HG02588 (cell line): Measurements from ENCODE around the gene MOCS1.
"Not testable (repeated sequence)": the region's sequence is repeated elsewhere in the genome, so short reads cannot be mapped to it uniquely, and the experiment has no call there.

ENCODE experiments used
- ATAC-seq: cut with Tn5 transposase; IDR thresholded peaks from one replicate; pipeline ENCODE4 v1.9.1; 2021; ENCODE audit warnings: mild to moderate bottlenecking, moderate library complexity; ENCODE audit not compliant: unreplicated experiment

MOCS1 gene

GRCh38 chr6:39934131-39934757, at the start of gene MOCS1:
MOCS1 (minus strand) TSS chr6:39934462; CDS start chr6:39934417, 45 bp downstream.
- no peak for ATAC-seq

- ATAC-seq, result no peak
These were observed 49.8 kb upstream of the MOCS1 start for GRCh38 chr6:39984051-39984450.

- ATAC-seq, result no peak
These were observed 48.9 kb upstream of the MOCS1 start for GRCh38 chr6:39983193-39983592.

GRCh38 chr6:39982720-39983119, 48.5 kb upstream of the MOCS1 start:
- no peak for ATAC-seq

GRCh38 chr6:39980839-39981580, 46.7 kb upstream of the MOCS1 start:
- ATAC-seq, result no peak

- no peak for ATAC-seq
These were observed 45.4 kb upstream of the MOCS1 start for GRCh38 chr6:39979461-39980328.

GRCh38 chr6:39978240-39978639, 44.0 kb upstream of the MOCS1 start:
- no peak for ATAC-seq

- no peak for ATAC-seq
These were observed 39.4 kb upstream of the MOCS1 start for GRCh38 chr6:39973661-39974060.

GRCh38 chr6:39972717-39973116, 38.5 kb upstream of the MOCS1 start:
- not testable (repeated sequence) for ATAC-seq

GRCh38 chr6:39971131-39971530, 36.9 kb upstream of the MOCS1 start:
- ATAC-seq, result not testable (repeated sequence)

- ATAC-seq, result no peak
These were observed 31.5 kb upstream of the MOCS1 start for GRCh38 chr6:39965751-39966150.

- ATAC-seq, result no peak
These were observed 30.3 kb upstream of the MOCS1 start for GRCh38 chr6:39964530-39964929.

GRCh38 chr6:39964094-39964493, 29.8 kb upstream of the MOCS1 start:
- ATAC-seq, result no peak

GRCh38 chr6:39962831-39963230, 28.6 kb upstream of the MOCS1 start:
- ATAC-seq, result no peak

GRCh38 chr6:39961178-39961577, 26.9 kb upstream of the MOCS1 start:
- no peak for ATAC-seq

- no peak for ATAC-seq
These were observed 24.7 kb upstream of the MOCS1 start for GRCh38 chr6:39958947-39959346.

GRCh38 chr6:39956936-39957335, 22.7 kb upstream of the MOCS1 start:
- no peak for ATAC-seq

- ATAC-seq, result no peak
These were observed 18.9 kb upstream of the MOCS1 start for GRCh38 chr6:39953076-39953618.

GRCh38 chr6:39952167-39952566, 17.9 kb upstream of the MOCS1 start:
- no peak for ATAC-seq

- no peak for ATAC-seq
These were observed 17.5 kb upstream of the MOCS1 start for GRCh38 chr6:39951716-39952115.

- no peak for ATAC-seq
These were observed 16.9 kb upstream of the MOCS1 start for GRCh38 chr6:39951191-39951590.
